Upper lobe of left lung (tissue), 6 donors: ENCODE results near the gene ETNPPL. TPM values are rescaled to one million over a fixed set of nuclear protein-coding genes. Genes with fewer than 3 reads are reported as not detected.

Experiments used
- ATAC-seq, 2 donors: fragments of 200-7000 bp; cut with Tn5 transposase; one replicate each; pipeline ENCODE4 v1.9.1; 2022; ENCODE audit warnings: mild to moderate bottlenecking in 2 of 2, moderate library complexity in 2 of 2; ENCODE audit not compliant: low FRiP score in 2 of 2
- DNase-seq, 2 donors: peaks; one replicate each; pipeline ENCODE4 v3.0.0-alpha.2; 2019 to 2020
- H3K27ac ChIP-seq, 4 donors: fragments of 200-600 bp; sonication (generic); one replicate each; pipeline ENCODE4 v1.5.1; 2016 to 2019
- H3K27me3 ChIP-seq, 4 donors: fragments of 200-600 bp; sonication (generic); one replicate each; pipeline ENCODE4 v1.5.1; 2017 to 2019
- H3K36me3 ChIP-seq, 4 donors: fragments of 200-600 bp; sonication (generic); one replicate each; pipeline ENCODE4 v1.5.1; 2016 to 2019
- H3K4me1 ChIP-seq, 4 donors: fragments of 200-600 bp; sonication (generic); one replicate each; pipeline ENCODE4 v1.5.1; 2018 to 2019
- H3K4me3 ChIP-seq, 4 donors: fragments of 200-600 bp; sonication (generic); one replicate each; pipeline ENCODE4 v1.5.1; 2017 to 2019; ENCODE audit warnings: mild to moderate bottlenecking in 2 of 4, moderate library complexity in 1 of 4
- H3K9me3 ChIP-seq, 4 donors: fragments of 200-600 bp; sonication (generic); one replicate each; pipeline ENCODE4 v1.5.1; 2018 to 2019
- CTCF ChIP-seq, 6 experiments: fragments of 450-650 bp in 4 of 6; fragments of 200-600 bp in 2 of 6; sonication (generic) in 2 of 6; IDR thresholded peaks; one replicate each; pipeline ENCODE4 v1.5.1; 2016 to 2019; ENCODE audit warnings: antibody characterized with exemption in 6 of 6
- EP300 ChIP-seq, 4 donors: sonication (generic); formaldehyde crosslinking; IDR thresholded peaks; one replicate each; pipeline ENCODE4 v1.5.1; 2017; ENCODE audit warnings: antibody characterized with exemption in 4 of 4, control low read depth in 2 of 4
- POLR2A ChIP-seq, 4 donors: fragments of 450-650 bp; IDR thresholded peaks; one replicate each; pipeline ENCODE4 v1.5.1; 2016 to 2017; ENCODE audit warnings: antibody characterized with exemption in 4 of 4, mild to moderate bottlenecking in 2 of 4
- POLR2AphosphoS5 ChIP-seq, 2 donors: sonication (generic); formaldehyde crosslinking; IDR thresholded peaks; one replicate each; pipeline ENCODE4 v1.5.1; 2017; ENCODE audit warnings: antibody characterized with exemption in 2 of 2
- WGBS, 2 donors: methylation state at CpG; one replicate each; pipeline ENCODE4 v1.1.5; 2017 to 2018; 5-methylcytosine and 5-hydroxymethylcytosine counted together
- total RNA-seq, 6 donors: library from RNA; depleted of rRNA in 4 of 6; stranded (reverse); fragments of >200 nt in 4 of 6; gene quantifications; one replicate each; pipeline versions ENCODE4 v1.1.0 to v1.2.1, GENCODE V29; 2016 to 2021
- donor health status: DM: no; HTN: no; CAD: no; lungs with moderate emphysema.
- donor health status: DM: no; HTN: yes; CAD: no; lungs with severe emphysema.

The ETNPPL gene
- not detected for total RNA-seq

GRCh38 chr4:108762559-108763225 is at the start of gene ETNPPL:
Gene ETNPPL, minus strand, starts transcription at chr4:108763053. Its CDS starts 155 bp downstream, at chr4:108762898.
- DNase-seq = peak in 1 of 2 donors; percentile 86
- H3K27me3 ChIP-seq = peaks cover 0 to 10% (median 5%) of the 10 kb centered on the region in 4 donors
- H3K4me3 ChIP-seq = peak within 1 kb of the TSS; percentile 4 to 55 (median 42)
- peaks cover 11 to 15% (median 13%) of the 10 kb centered on the region in 4 donors for H3K4me1 ChIP-seq
- H3K9me3 ChIP-seq = peaks cover 0 to 6% (median 4%) of the 10 kb centered on the region in 4 donors
- WGBS, 2 donors = 2% methylated on average over 17 to 58 of the region's 61 CpGs
- peak in 1 of 2 donors; percentile 78 for ATAC-seq
- TF ChIP-seq EP300 (IDR thresholded peaks at IDR 0.05) (no peak), CTCF (IDR thresholded peaks at IDR 0.05) (no peak), POLR2AphosphoS5 (IDR thresholded peaks at IDR 0.05) (no peak)
- H3K27ac ChIP-seq = no peak within 1 kb of the TSS
- no peaks in the 10 kb centered on the region for H3K36me3 ChIP-seq

GRCh38 chr4:108811486-108811885 is 48.6 kb upstream of the ETNPPL start:
- 69 to 84% methylated on average over 1 of the region's 1 CpG for WGBS, 2 donors
- H3K4me3 ChIP-seq = no peak overlapping the region
- DNase-seq (no peak), ATAC-seq (no peak)
- no peaks in the 10 kb centered on the region for H3K36me3 ChIP-seq
- TF ChIP-seq POLR2A (IDR thresholded peaks at IDR 0.05) (no peak), POLR2AphosphoS5 (IDR thresholded peaks at IDR 0.05) (no peak), CTCF (IDR thresholded peaks at IDR 0.05) (no peak), EP300 (IDR thresholded peaks at IDR 0.05) (no peak)
- no peaks in the 10 kb centered on the region for H3K4me1 ChIP-seq
- H3K9me3 ChIP-seq = no peaks in the 10 kb centered on the region
- H3K27me3 ChIP-seq = no peaks in the 10 kb centered on the region
- H3K27ac ChIP-seq = no peak overlapping the region

- 81 to 82% methylated on average over 1 of the region's 1 CpG for WGBS, 2 donors
- TF ChIP-seq POLR2A (IDR thresholded peaks at IDR 0.05) (no peak), POLR2AphosphoS5 (IDR thresholded peaks at IDR 0.05) (no peak), EP300 (IDR thresholded peaks at IDR 0.05) (no peak), CTCF (IDR thresholded peaks at IDR 0.05) (no peak)
- Histone ChIP-seq H3K27ac (no peak overlapping the region), H3K4me1 (no peaks in the 10 kb centered on the region), H3K4me3 (no peak overlapping the region), H3K27me3 (no peaks in the 10 kb centered on the region), H3K9me3 (no peaks in the 10 kb centered on the region), H3K36me3 (no peaks in the 10 kb centered on the region)
- ATAC-seq (no peak), DNase-seq (no peak)
Observed at GRCh38 chr4:108810087-108810486, 47.2 kb upstream of the ETNPPL start.

GRCh38 chr4:108804648-108805273 is 41.9 kb upstream of the ETNPPL start:
- TF ChIP-seq EP300 (IDR thresholded peaks at IDR 0.05) (no peak), POLR2AphosphoS5 (IDR thresholded peaks at IDR 0.05) (no peak), CTCF (IDR thresholded peaks at IDR 0.05) (no peak), POLR2A (IDR thresholded peaks at IDR 0.05) (no peak)
- 86 to 88% methylated on average over 5 of the region's 5 CpGs for WGBS, 2 donors
- Histone ChIP-seq H3K4me1 (no peaks in the 10 kb centered on the region), H3K9me3 (no peaks in the 10 kb centered on the region), H3K27me3 (no peaks in the 10 kb centered on the region), H3K27ac (no peak overlapping the region), H3K36me3 (no peaks in the 10 kb centered on the region), H3K4me3 (no peak overlapping the region)
- ATAC-seq (no peak), DNase-seq (no peak)
